Cortex of kidney (tissue), 1 donor: ENCODE measurements around the gene CACNA2D3.
"Not testable (repeated sequence)": the region's sequence is repeated elsewhere in the genome, so short reads cannot be mapped to it uniquely, and the experiment has no call there.

Source experiments
- DNase-seq: peaks from one replicate; lab custom pipeline; 2025; lab: John Stamatoyannopoulos, UW

Gene CACNA2D3

DNA sequence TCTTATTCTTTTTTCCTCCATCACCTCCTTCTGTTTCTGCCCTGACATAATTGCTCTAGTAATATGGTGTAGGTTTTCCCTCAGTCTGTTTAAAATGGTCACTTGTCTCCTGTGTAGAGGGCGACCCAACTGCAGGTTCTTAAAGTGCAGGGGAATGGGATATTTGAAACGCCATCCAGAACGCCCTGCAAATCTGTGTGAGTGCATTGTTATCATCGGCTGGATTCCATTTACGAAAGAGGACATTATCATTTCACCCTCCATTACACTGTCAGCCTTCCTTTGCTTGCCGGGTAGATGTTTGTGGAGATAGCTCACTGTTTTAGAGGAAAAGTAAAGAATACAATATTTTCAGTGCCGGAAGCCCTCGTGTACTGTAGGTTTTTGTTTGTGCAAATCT is 451.5 kb downstream of the CACNA2D3 start:
- DNase-seq: no peak

DNA sequence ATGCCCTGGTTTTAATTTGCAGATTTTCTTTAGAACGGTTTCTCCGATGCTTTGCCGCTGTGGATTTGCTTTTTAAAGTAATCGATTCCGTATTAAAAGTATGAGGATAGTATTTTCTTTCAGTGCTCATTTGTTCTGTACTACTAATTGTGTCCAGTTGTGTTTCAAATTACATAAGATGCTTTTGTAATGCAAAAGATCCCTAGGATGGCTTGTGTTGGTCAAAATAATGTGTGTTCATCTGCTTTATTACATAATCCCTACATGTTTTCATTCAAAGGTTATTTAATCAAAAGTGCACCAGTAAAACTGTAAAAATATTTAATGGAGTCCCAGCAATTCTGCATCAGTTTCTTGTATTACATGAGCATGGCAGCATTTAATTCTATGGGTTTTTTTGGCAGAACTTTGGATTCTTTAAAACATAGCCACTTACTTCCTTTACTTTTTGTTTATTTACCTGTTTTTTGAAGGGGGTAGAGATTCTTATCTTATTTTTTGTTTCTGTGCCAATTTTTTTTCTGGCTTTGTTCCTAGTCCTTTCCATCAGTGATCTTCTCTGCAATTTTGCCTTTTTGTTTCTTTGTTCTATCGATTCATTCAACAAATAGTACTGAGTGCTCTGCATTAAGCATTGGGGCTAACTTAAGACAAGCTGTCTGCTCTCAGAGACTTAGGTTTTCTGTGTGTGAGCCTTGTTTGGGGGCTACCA is 452.7 kb downstream of the CACNA2D3 start:
- no peak for DNase-seq

- DNase-seq: no peak
Observed at GRCh38 chr3:54575618-54575960, 453.2 kb downstream of the CACNA2D3 start.

- DNase-seq: no peak
Observed at GRCh38 chr3:54577313-54577712, 455.0 kb downstream of the CACNA2D3 start.

GRCh38 chr3:54578417-54578816 is 456.1 kb downstream of the CACNA2D3 start:
- no peak for DNase-seq

GRCh38 chr3:54580453-54580852 is 458.1 kb downstream of the CACNA2D3 start:
- no peak for DNase-seq

GRCh38 chr3:54582424-54582823 is 460.1 kb downstream of the CACNA2D3 start:
- DNase-seq: no peak

GRCh38 chr3:54591157-54591556 is 468.8 kb downstream of the CACNA2D3 start:
- no peak for DNase-seq

DNA sequence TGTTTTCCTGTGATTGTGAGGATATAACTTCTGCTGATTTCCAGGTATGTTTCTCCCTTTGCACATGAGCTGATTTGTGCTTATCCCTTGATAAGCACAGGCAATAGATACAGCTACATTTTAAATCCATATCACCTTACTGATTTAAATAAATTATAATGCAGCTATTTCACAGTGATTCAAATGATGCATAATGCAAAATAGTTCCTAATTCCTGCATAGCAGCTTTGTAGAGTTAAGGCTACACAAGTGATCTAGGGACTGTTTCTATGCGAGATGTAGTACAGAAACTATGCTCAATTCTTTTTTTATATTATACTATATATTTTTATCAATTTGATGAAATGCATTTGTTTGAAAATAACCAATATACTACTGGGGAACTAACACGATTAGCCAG is 471.3 kb downstream of the CACNA2D3 start:
- no peak for DNase-seq

DNA sequence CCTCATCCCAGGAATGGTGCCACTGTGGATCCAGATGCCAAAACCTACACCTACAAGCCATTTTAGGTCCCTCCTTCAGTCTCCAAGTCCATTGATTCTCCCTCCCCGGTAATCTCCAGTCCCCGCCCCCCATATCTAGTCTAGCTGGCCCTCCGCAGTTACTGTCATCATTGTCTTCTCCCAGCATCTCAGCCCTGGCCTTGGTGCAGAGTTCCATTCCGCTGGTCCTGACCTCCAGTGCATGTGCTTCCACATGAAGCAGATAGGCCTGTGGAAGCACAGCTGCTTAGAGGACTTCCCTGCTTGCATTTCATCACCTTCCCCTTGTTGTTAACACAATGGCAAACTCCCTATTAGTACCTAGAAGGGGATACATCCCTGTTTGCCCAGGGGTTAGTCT is 473.7 kb downstream of the CACNA2D3 start:
- no peak for DNase-seq

DNA sequence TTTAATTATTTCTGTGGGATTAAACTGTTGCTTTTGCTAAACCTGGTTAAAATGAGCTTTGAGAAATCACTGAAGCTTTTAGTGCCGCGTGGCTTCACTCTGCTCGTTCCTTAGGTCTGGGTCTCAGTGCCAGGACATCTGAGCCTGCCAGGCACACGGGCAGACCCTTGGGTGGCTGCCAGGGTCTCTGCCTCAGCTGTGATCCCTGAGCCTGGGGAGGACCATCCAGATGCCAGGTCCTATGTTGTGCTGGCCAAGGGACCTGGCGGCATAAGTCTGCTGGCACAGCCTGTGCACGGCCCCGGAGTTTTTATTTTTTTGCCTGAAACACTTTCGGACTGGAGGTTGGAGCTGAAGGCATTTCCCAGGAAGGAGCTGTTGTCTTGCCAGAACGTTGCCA is 477.4 kb downstream of the CACNA2D3 start:
- no peak for DNase-seq

- DNase-seq: no peak
Observed at GRCh38 chr3:54600441-54601204, 478.3 kb downstream of the CACNA2D3 start.

DNA sequence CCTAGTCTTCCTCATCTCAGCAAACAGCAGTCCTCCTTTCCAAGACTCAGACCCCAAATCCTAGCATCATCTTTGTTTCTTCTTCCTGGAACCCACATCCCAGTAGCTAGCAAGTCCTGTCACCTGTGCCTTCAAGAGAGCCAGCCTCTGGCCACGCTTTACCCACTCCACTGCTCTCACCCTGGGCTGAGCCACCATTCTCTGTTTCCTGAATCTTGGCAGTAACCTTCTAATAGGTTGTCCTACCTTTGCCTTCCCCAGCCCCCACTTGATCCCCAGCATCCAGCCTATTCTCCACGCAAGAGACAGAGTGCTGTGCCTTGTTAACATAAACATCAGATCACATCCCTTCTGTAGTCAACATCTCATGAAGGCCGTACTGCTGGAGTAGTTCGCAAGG is 482.1 kb downstream of the CACNA2D3 start:
- DNase-seq: no peak

GRCh38 chr3:54608041-54608440 is 485.7 kb downstream of the CACNA2D3 start:
- DNase-seq: no peak

GRCh38 chr3:54619053-54619452 is 496.7 kb downstream of the CACNA2D3 start:
- no peak for DNase-seq

- DNase-seq: no peak
Observed at GRCh38 chr3:54619531-54619930, 497.2 kb downstream of the CACNA2D3 start.

- no peak for DNase-seq
Observed at GRCh38 chr3:54621184-54621583, 498.8 kb downstream of the CACNA2D3 start.

- DNase-seq: no peak
Observed at GRCh38 chr3:54622678-54623077, 500.3 kb downstream of the CACNA2D3 start.

DNA sequence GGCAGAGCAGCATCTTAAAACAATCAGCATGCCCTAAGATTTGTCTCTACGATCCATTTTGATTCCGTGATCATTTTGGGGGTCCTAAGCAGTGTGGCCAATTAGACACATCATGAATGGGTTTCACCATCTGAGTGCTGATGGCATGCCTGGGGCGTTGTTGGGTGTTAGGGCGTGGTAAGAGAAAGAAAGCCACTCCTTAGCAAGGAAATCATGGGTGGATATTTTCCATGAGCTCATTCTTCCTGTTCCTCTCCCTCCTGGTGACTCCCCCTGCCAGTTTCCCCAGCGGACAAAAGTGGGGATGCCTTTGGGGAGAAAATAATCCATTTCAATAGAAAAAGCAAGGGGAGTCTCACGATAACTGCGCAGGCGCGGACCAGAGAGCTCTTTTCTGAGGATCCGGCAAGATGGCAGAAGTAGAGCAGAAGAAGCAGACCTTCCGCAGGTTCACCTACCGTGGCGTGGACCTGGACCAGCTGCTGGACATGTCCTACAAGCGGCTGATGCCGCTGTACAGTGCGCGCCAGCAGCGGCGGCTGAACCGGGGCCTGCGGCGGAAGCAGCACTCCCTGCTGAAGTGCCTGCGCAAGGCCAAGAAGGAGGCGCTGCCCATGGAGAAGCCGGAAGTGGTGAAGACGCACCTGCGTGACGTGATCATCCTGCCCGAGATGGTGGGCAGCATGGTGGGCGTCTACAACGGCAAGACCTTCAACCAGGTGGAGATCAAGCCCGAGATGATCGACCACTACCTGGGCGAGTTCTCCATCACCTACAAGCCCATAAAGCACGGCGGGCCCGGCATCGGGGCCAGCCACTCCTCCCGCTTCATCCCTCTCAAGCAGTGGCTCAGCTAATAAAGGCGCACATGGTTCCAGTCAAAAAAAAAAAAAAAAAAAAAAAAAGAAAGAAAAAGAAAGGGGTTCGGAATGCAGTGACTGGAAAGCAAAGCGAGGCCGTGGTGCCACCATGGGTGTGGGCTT is 503.7 kb downstream of the CACNA2D3 start:
- no peak for DNase-seq

- no peak for DNase-seq
Observed at GRCh38 chr3:54628888-54629441, 506.6 kb downstream of the CACNA2D3 start.

- no peak for DNase-seq
Observed at GRCh38 chr3:54630101-54630623, 507.8 kb downstream of the CACNA2D3 start.

DNA sequence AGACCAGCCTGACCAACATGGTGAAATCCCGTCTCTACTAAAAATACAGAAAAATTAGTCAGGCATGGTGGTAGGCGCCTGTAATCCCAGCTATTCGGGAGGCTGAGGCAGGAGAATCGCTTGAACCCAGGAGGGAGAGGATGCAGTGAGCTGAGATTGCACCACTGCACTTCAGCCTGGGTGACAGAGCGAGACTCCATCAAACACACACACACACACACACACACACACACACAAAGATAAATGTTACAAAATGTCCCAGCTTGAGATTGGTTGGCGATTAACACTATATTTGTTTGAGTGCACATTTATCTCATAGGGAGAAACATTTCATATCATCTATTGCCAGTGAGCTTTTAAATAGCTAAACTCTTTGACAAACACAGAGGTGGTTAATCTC is 508.6 kb downstream of the CACNA2D3 start:
- DNase-seq: not testable (repeated sequence)
